Effector memory CD4-positive, alpha-beta T cell (primary cell): ENCODE data around the gene CPA4.
"Not testable (repeated sequence)": the region's sequence is repeated elsewhere in the genome, so short reads cannot be mapped to it uniquely, and the experiment has no call there.

Experiments
- DNase-seq, 3 donors: peaks; one replicate each; pipeline ENCODE4 v3.0.0-alpha.2; 2020
- H3K27ac ChIP-seq: 2 replicates; pipeline ENCODE4 v1.7.0; 2013; ENCODE audit warnings: mild to moderate bottlenecking, low read length, moderate library complexity; ENCODE audit not compliant: insufficient read depth, poor library complexity, severe bottlenecking
- H3K27me3 ChIP-seq: replicated peaks from 2 replicates; pipeline ENCODE4 v1.7.0; 2013; ENCODE audit warnings: mild to moderate bottlenecking, low read length; ENCODE audit not compliant: insufficient read depth, control insufficient read depth, poor library complexity, severe bottlenecking
- H3K36me3 ChIP-seq: 2 replicates; pipeline ENCODE4 v1.7.0; 2013; ENCODE audit warnings: mild to moderate bottlenecking, low read length, moderate library complexity; ENCODE audit not compliant: control insufficient read depth, insufficient read depth
- H3K4me1 ChIP-seq: 2 replicates; pipeline ENCODE4 v1.7.0; 2013; ENCODE audit warnings: low read length, mild to moderate bottlenecking; ENCODE audit not compliant: control insufficient read depth, insufficient read depth, poor library complexity, severe bottlenecking
- H3K4me3 ChIP-seq: 2 replicates; pipeline ENCODE4 v1.7.0; 2013; ENCODE audit warnings: low read length, low read depth, mild to moderate bottlenecking; ENCODE audit not compliant: insufficient read depth, poor library complexity, severe bottlenecking
- H3K9me3 ChIP-seq: 2 replicates; pipeline ENCODE4 v1.7.0; 2013; ENCODE audit warnings: mild to moderate bottlenecking, low read length, moderate library complexity; ENCODE audit not compliant: control insufficient read depth
- total RNA-seq, 3 donors: gene quantifications; one replicate each; lab custom pipeline; 2026; lab: John Stamatoyannopoulos, UW

The CPA4 gene
- 0 reads per million in 3 donors for total RNA-seq

GRCh38 chr7:130292682-130293257 lies at the start of gene CPA4:
Gene CPA4 (plus strand): TSS chr7:130293161. CDS start chr7:130293181, 20 bp downstream.
- H3K4me3 ChIP-seq: no peak within 1 kb of the TSS
- H3K27ac ChIP-seq: no peak within 1 kb of the TSS
- H3K27me3 ChIP-seq: no peaks in the 10 kb centered on the region
- H3K9me3 ChIP-seq: no peaks in the 10 kb centered on the region
- no peaks in the 10 kb centered on the region for H3K36me3 ChIP-seq
- DNase-seq: no peak
- no peaks in the 10 kb centered on the region for H3K4me1 ChIP-seq

- not testable (repeated sequence) for DNase-seq, H3K9me3 ChIP-seq, H3K27me3 ChIP-seq, H3K4me3 ChIP-seq, H3K36me3 ChIP-seq, H3K4me1 ChIP-seq, H3K27ac ChIP-seq
Measured at GRCh38 chr7:130243486-130243885, 49.5 kb upstream of the CPA4 start.

- not testable (repeated sequence) for H3K36me3 ChIP-seq, DNase-seq, H3K9me3 ChIP-seq, H3K27me3 ChIP-seq, H3K27ac ChIP-seq, H3K4me1 ChIP-seq, H3K4me3 ChIP-seq
Measured at GRCh38 chr7:130246491-130246890, 46.5 kb upstream of the CPA4 start.

- not testable (repeated sequence) for DNase-seq, H3K4me1 ChIP-seq, H3K36me3 ChIP-seq, H3K9me3 ChIP-seq, H3K27me3 ChIP-seq, H3K4me3 ChIP-seq, H3K27ac ChIP-seq
Measured at GRCh38 chr7:130248842-130249241, 44.1 kb upstream of the CPA4 start.

- H3K36me3 ChIP-seq, H3K4me1 ChIP-seq: not testable (repeated sequence)
Measured at GRCh38 chr7:130249626-130250025, 43.3 kb upstream of the CPA4 start.

GRCh38 chr7:130254555-130254954 lies 38.4 kb upstream of the CPA4 start:
- Histone ChIP-seq H3K36me3 (no peaks in the 10 kb centered on the region), H3K4me1 (no peaks in the 10 kb centered on the region), H3K9me3 (no peaks in the 10 kb centered on the region), H3K27me3 (no peaks in the 10 kb centered on the region), H3K4me3 (no peak overlapping the region), H3K27ac (no peak overlapping the region)
- no peak for DNase-seq

More at GRCh38 chr7:130249626-130250025, 43.3 kb upstream of the CPA4 start:
- H3K9me3 ChIP-seq, H3K27ac ChIP-seq, H3K27me3 ChIP-seq, DNase-seq, H3K4me3 ChIP-seq: not testable (repeated sequence)

GRCh38 chr7:130256704-130257103 lies 36.3 kb upstream of the CPA4 start:
- DNase-seq: no peak
- Histone ChIP-seq H3K27ac (no peak overlapping the region), H3K36me3 (no peaks in the 10 kb centered on the region), H3K9me3 (no peaks in the 10 kb centered on the region), H3K27me3 (no peaks in the 10 kb centered on the region), H3K4me1 (no peaks in the 10 kb centered on the region), H3K4me3 (no peak overlapping the region)

GRCh38 chr7:130258494-130259078 lies 34.4 kb upstream of the CPA4 start:
- no peaks in the 10 kb centered on the region for H3K9me3 ChIP-seq
- DNase-seq: no peak
- no peak overlapping the region for H3K4me3 ChIP-seq

GRCh38 chr7:130262448-130262847 lies 30.5 kb upstream of the CPA4 start:
- Histone ChIP-seq H3K9me3 (no peaks in the 10 kb centered on the region), H3K27me3 (peaks cover 4% of the 10 kb centered on the region), H3K36me3 (no peaks in the 10 kb centered on the region)

More at GRCh38 chr7:130258494-130259078, 34.4 kb upstream of the CPA4 start:
- no peak overlapping the region for H3K27ac ChIP-seq
- H3K4me1 ChIP-seq: no peaks in the 10 kb centered on the region
- no peaks in the 10 kb centered on the region for H3K36me3 ChIP-seq
- H3K27me3 ChIP-seq: peaks cover 4% of the 10 kb centered on the region

GRCh38 chr7:130263130-130263529 lies 29.8 kb upstream of the CPA4 start:
- no peak overlapping the region for H3K27ac ChIP-seq
- H3K9me3 ChIP-seq: no peaks in the 10 kb centered on the region
- H3K4me1 ChIP-seq: no peaks in the 10 kb centered on the region
- no peak overlapping the region for H3K4me3 ChIP-seq
- H3K27me3 ChIP-seq: peaks cover 4% of the 10 kb centered on the region
- no peaks in the 10 kb centered on the region for H3K36me3 ChIP-seq
- no peak for DNase-seq

More at GRCh38 chr7:130262448-130262847, 30.5 kb upstream of the CPA4 start:
- Histone ChIP-seq H3K4me3 (no peak overlapping the region), H3K4me1 (no peaks in the 10 kb centered on the region), H3K27ac (no peak overlapping the region)
- no peak for DNase-seq
